ENCODE data around the gene SLC52A1.
"Not testable (repeated sequence)": the region's sequence is repeated elsewhere in the genome, so short reads cannot be mapped to it uniquely, and the experiment has no call there.

DNA sequence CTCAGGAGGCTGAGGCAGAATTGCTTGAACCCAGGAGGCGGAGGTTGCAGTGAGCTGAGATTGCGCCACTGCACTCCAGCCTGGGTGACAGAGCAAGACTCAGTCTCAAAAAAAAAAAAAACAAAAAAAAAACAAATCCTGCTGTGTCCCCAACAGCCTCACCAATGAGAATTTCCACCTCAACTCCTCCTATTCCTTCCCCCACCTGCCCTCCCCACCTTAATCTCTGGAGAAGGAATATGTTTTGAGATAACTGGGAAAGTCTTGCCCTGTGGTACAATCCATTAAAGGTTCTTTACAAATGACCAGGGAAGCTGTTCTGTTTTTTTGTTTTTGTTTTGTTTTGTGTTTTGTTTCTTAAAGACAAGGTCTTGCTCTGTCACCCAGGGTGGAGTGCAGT is 5.1 kb downstream of the SLC52A1 start:
- not testable (repeated sequence) for TF ChIP-seq POLR2A (IDR thresholded peaks at IDR 0.05)
- TF ChIP-seq, protein P1, sequence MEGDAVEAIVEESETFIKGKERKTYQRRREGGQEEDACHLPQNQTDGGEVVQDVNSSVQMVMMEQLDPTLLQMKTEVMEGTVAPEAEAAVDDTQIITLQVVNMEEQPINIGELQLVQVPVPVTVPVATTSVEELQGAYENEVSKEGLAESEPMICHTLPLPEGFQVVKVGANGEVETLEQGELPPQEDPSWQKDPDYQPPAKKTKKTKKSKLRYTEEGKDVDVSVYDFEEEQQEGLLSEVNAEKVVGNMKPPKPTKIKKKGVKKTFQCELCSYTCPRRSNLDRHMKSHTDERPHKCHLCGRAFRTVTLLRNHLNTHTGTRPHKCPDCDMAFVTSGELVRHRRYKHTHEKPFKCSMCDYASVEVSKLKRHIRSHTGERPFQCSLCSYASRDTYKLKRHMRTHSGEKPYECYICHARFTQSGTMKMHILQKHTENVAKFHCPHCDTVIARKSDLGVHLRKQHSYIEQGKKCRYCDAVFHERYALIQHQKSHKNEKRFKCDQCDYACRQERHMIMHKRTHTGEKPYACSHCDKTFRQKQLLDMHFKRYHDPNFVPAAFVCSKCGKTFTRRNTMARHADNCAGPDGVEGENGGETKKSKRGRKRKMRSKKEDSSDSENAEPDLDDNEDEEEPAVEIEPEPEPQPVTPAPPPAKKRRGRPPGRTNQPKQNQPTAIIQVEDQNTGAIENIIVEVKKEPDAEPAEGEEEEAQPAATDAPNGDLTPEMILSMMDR (IDR thresholded peaks at IDR 0.05) = not testable (repeated sequence)

Measured in prostate gland (tissue), 2 donors.